BJ (cell line): ENCODE results near the gene SMARCA2. TPM values are rescaled to one million over a fixed set of nuclear protein-coding genes. Genes with fewer than 3 reads are reported as not detected.

Experiments
- CTCF ChIA-PET: fragments of 350-600 bp; formaldehyde crosslinking; extraction: SDS; loops from one replicate; lab custom pipeline; 2021; ENCODE audit warnings: antibody characterized with exemption, inconsistent platforms; lab: Yijun Ruan, JAX
- POLR2A ChIA-PET: fragments of 300-600 bp; sonication (Branson Sonifier 250); formaldehyde crosslinking; extraction: SDS; loops from one replicate; lab custom pipeline; 2021; ENCODE audit warnings: antibody characterized with exemption; lab: Charles Lee
- DNase-seq: peaks from one replicate; pipeline ENCODE4 v3.0.0-alpha.2; 2011; ENCODE audit warnings: low read depth
- H3K27me3 ChIP-seq: 2 replicates; pipeline ENCODE4 v1.6.0; 2011; ENCODE audit warnings: low read length; ENCODE audit not compliant: control insufficient read depth, insufficient read depth
- H3K36me3 ChIP-seq: 2 replicates; pipeline ENCODE4 v1.5.1; 2011; ENCODE audit warnings: low read length; ENCODE audit not compliant: control insufficient read depth, insufficient read depth
- H3K4me3 ChIP-seq: 2 replicates; pipeline ENCODE4 v1.5.1; 2011; ENCODE audit warnings: low read depth, mild to moderate bottlenecking, control low read depth, low read length
- CTCF ChIP-seq: IDR thresholded peaks from 2 replicates; pipeline ENCODE4 v1.5.1; 2011; ENCODE audit warnings: low read depth, mild to moderate bottlenecking, control low read depth, inconsistent platforms, low read length, moderate library complexity; ENCODE audit not compliant: insufficient read depth
- polyA plus RNA-seq: library from polyadenylated mRNA; depleted of rRNA; stranded (reverse); fragments of >200 nt; gene quantifications from 2 replicates; pipeline ENCODE4 v1.2.3, GENCODE V29; 2011

SMARCA2 gene
- polyA plus RNA-seq, 1 experiment, result 67.4 TPM

DNA sequence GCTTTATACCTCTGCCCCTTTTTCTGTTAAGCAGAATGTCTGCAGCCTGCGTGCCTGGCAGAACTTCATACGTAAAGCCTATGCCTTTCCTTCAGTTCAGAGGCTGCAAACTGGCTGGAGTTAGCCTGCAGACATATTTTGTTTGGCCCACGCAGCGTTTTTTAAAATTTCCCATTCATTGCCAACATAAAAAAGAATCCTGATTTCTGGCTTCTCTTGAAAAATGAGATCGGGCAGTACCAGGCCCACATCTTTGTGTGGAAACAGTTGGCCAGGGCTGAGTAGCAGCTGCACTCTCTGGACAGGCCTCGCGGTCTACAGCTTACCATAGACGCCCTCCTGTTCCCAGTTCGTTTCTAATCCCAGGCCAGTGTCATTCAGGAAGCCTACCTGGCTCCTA lies 104.4 kb downstream of the SMARCA2 start:
- H3K36me3 ChIP-seq, result peaks cover 12% of the 10 kb centered on the region
- POLR2A ChIA-PET, result no interaction called here
- no peak for TF ChIP-seq CTCF
- DNase-seq, result no peak
- no peaks in the 10 kb centered on the region for H3K27me3 ChIP-seq
- no peak overlapping the region for H3K4me3 ChIP-seq
- CTCF ChIA-PET, result no interaction called here

DNA sequence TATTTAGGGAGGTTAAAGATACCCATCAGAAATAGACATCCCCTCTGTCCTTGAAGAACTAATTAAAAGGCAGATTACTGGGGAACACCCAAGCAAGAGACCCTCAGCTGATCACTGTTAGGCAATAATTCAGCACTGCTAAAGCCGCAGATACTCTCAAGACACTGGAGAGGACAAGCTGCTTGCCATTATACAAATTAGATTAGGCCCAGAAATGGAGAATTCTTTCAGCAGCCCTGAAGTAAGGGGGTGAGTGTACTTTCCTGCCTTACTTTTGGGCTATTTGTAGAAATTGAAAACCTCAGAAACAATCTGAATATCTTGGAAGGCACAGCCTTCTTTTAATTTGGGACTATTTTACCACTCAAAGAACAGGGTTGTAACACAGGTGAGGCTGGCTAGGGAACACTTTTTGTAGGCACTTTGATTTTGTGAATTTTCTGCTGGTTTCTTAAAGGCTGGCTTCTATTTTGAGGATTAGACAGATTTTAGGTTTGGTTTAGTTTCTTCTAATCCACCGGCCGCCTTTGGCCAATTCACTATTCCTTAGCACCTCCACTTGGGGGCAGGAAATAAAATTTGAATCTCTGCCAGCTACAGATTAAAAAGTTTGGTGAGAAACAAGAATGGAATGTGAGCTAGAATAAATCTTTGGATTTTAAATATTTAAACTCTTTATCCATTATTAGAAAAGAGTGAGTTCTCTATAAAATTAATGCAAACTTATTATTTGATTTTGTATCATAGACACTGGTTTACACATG lies 106.0 kb downstream of the SMARCA2 start:
- Histone ChIP-seq H3K4me3 (no peak overlapping the region), H3K36me3 (peaks cover 10% of the 10 kb centered on the region), H3K27me3 (no peaks in the 10 kb centered on the region)
- CTCF ChIA-PET, result interaction anchor here (0.6 to 3.0 kb wide), 3 partner anchors 8 to 174 kb away, joined by 3 to 15 read pairs (median 5); no protein-coding TSS in a partner anchor
- DNase-seq, result no peak
- POLR2A ChIA-PET, result no interaction called here
- peak; percentile 35 for TF ChIP-seq CTCF

DNA sequence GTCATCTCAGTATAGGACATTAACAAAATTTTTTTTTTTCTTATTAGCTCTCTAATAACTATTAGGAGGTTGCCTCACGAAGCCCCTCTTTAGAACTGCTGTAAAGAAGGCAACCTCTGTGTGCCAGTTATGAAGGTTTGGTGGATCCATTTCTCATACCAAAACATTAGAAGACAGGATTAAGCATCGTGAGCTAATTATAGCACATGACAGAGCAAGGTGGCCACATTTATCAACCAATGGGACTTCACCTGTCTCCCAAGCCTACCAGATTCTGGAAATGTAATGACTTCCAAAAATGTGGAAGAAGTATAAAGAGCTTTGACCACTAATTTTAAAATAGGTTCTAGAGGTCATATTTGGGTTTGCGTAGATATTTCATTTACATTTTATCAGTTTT lies 107.2 kb downstream of the SMARCA2 start:
- POLR2A ChIA-PET, result no interaction called here
- no peak for TF ChIP-seq CTCF
- Histone ChIP-seq H3K36me3 (peaks cover 10% of the 10 kb centered on the region), H3K27me3 (no peaks in the 10 kb centered on the region), H3K4me3 (no peak overlapping the region)
- no peak for DNase-seq
- CTCF ChIA-PET, result interaction anchor here (3.0 kb wide), 1 partner anchor 9 kb away, joined by 15 read pairs; no protein-coding TSS in a partner anchor

- H3K36me3 ChIP-seq, result peaks cover 9% of the 10 kb centered on the region
- CTCF ChIA-PET, result interaction anchor here (1.4 to 1.6 kb wide), 2 partner anchors 9 to 10 kb away, joined by 3 to 7 read pairs; no protein-coding TSS in a partner anchor
- no peak for DNase-seq
- H3K4me3 ChIP-seq, result no peak overlapping the region
- TF ChIP-seq CTCF, result no peak
- no peaks in the 10 kb centered on the region for H3K27me3 ChIP-seq
- POLR2A ChIA-PET, result no interaction called here
Measured at GRCh38 chr9:2125906-2126305, 110.8 kb downstream of the SMARCA2 start.

GRCh38 chr9:2126331-2126803 lies 111.2 kb downstream of the SMARCA2 start:
- CTCF ChIA-PET, result interaction anchor here (1.3 to 1.6 kb wide), 3 partner anchors 9 to 10 kb away, joined by 3 to 7 read pairs (median 4); no protein-coding TSS in a partner anchor
- Histone ChIP-seq H3K4me3 (no peak overlapping the region), H3K27me3 (no peaks in the 10 kb centered on the region), H3K36me3 (peaks cover 9% of the 10 kb centered on the region)
- no peak for DNase-seq
- no peak for TF ChIP-seq CTCF
- POLR2A ChIA-PET, result no interaction called here
